GM23338 (cell line): ENCODE measurements around the gene ACAD9.

ENCODE experiments used
- EZH2 ChIP-seq: fragments of 200-600 bp; sonication (generic); IDR thresholded peaks from one replicate; pipeline ENCODE4 v1.8.0; 2017; ENCODE audit warnings: antibody characterized with exemption, mild to moderate bottlenecking, low read depth; ENCODE audit not compliant: unreplicated experiment
- TF ChIP-seq, protein P1 (sequence below), 2 experiments: fragments of 200-600 bp in 1 of 2; sonication (generic) in 1 of 2; conservative IDR thresholded peaks; 2 replicates each; pipeline versions ENCODE4 v1.5.1 to v1.6.1; 2016 to 2017; ENCODE audit warnings: antibody characterized with exemption in 2 of 2, low read depth in 2 of 2, mild to moderate bottlenecking in 2 of 2, moderate library complexity in 1 of 2
- TF ChIP-seq, protein P2 (sequence below): IDR thresholded peaks from one replicate; pipeline ENCODE4 v1.6.1; 2018; ENCODE audit warnings: antibody characterized with exemption; ENCODE audit not compliant: unreplicated experiment

DNA sequence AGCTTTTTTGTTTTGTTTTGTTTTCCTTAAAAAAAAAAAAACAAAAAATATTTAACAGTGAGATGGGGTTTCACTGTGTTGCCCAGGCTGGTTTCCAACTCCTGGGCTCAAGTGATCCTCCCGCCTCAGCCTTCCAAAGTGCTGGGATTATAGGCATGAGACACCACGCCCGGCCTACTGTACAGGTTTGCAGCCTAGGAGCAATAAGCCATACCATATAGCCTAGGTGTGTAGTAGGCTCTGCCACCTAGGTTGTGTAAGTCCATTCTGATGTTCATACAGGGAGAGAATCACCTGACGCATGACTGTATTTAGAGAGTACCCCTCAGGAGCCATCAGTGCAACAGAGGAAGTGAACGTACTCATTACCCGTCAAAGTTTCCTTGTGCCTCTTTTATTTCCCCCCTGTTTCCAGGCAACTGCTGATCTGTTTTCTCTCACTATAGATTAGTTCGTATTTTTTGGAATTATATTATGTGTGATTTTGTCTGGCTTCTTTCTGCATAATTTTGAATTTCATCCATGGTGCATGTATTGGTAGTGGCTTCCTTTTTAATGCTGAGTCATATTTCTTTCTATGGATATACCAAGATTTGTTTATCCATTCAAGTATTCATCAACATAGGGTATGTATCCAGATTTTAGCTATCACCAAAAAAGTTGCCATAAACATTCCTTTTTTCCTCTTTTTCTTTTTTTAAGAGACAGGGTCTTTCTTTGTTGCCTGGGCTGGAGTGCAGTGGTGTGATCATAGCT lies 9.9 kb downstream of the ACAD9 start:
- TF ChIP-seq, protein P1, sequence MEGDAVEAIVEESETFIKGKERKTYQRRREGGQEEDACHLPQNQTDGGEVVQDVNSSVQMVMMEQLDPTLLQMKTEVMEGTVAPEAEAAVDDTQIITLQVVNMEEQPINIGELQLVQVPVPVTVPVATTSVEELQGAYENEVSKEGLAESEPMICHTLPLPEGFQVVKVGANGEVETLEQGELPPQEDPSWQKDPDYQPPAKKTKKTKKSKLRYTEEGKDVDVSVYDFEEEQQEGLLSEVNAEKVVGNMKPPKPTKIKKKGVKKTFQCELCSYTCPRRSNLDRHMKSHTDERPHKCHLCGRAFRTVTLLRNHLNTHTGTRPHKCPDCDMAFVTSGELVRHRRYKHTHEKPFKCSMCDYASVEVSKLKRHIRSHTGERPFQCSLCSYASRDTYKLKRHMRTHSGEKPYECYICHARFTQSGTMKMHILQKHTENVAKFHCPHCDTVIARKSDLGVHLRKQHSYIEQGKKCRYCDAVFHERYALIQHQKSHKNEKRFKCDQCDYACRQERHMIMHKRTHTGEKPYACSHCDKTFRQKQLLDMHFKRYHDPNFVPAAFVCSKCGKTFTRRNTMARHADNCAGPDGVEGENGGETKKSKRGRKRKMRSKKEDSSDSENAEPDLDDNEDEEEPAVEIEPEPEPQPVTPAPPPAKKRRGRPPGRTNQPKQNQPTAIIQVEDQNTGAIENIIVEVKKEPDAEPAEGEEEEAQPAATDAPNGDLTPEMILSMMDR (conservative IDR thresholded peaks at IDR 0.05; ENCODE audit: low read depth in 2 of 2), result no peak
- TF ChIP-seq, protein P2, sequence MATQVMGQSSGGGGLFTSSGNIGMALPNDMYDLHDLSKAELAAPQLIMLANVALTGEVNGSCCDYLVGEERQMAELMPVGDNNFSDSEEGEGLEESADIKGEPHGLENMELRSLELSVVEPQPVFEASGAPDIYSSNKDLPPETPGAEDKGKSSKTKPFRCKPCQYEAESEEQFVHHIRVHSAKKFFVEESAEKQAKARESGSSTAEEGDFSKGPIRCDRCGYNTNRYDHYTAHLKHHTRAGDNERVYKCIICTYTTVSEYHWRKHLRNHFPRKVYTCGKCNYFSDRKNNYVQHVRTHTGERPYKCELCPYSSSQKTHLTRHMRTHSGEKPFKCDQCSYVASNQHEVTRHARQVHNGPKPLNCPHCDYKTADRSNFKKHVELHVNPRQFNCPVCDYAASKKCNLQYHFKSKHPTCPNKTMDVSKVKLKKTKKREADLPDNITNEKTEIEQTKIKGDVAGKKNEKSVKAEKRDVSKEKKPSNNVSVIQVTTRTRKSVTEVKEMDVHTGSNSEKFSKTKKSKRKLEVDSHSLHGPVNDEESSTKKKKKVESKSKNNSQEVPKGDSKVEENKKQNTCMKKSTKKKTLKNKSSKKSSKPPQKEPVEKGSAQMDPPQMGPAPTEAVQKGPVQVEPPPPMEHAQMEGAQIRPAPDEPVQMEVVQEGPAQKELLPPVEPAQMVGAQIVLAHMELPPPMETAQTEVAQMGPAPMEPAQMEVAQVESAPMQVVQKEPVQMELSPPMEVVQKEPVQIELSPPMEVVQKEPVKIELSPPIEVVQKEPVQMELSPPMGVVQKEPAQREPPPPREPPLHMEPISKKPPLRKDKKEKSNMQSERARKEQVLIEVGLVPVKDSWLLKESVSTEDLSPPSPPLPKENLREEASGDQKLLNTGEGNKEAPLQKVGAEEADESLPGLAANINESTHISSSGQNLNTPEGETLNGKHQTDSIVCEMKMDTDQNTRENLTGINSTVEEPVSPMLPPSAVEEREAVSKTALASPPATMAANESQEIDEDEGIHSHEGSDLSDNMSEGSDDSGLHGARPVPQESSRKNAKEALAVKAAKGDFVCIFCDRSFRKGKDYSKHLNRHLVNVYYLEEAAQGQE, result no peak
- no peak for TF ChIP-seq EZH2
